SH-SY5Y (cell line): Measurements from ENCODE around the gene FBXW11.

ENCODE experiments used
- GATA2 ChIP-seq: IDR thresholded peaks from 2 replicates; pipeline ENCODE4 v1.6.1; 2011; ENCODE audit warnings: mild to moderate bottlenecking, low read depth, low read length
- GATA3 ChIP-seq: IDR thresholded peaks from 2 replicates; pipeline ENCODE4 v1.6.1; 2011; ENCODE audit warnings: low read depth, mild to moderate bottlenecking, low read length, moderate library complexity

DNA sequence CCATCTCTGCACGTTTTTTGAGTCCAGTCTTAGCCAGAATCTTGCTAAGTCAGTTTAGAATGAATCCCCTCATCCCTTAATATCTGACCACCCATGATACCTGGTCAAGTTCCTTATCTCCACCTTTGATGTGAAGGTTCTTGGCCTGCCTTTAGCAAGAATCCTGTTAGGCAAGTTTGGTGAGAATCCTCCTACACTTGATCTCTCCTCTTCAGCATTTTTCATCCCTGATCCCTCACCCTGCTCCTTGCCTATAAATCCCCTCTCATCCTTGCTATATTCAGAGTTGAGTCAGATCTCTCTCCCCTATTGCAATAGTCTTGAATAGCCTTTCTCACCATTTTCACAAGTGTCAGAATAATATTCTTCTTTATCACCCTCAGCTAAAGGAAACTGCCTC is 189.8 kb downstream of the FBXW11 start:
- TF ChIP-seq GATA2 (no peak), GATA3 (no peak)
